GM23338 (cell line): ENCODE measurements around the gene MBOAT7. TPM values are rescaled to one million over a fixed set of nuclear protein-coding genes. Genes with fewer than 3 reads are reported as not detected.

Experiments used
- ETS1 ChIP-seq: IDR thresholded peaks from 2 replicates; pipeline ENCODE4 v1.6.1; 2016; ENCODE audit warnings: antibody characterized with exemption
- EZH2phosphoT487 ChIP-seq: fragments of 200-600 bp; sonication (generic); IDR thresholded peaks from one replicate; pipeline ENCODE4 v1.8.1; 2018; ENCODE audit warnings: antibody characterized with exemption; ENCODE audit not compliant: unreplicated experiment
- POLR2AphosphoS5 ChIP-seq: IDR thresholded peaks from 2 replicates; pipeline ENCODE4 v1.6.1; 2016; ENCODE audit warnings: antibody characterized with exemption, low read depth
- STAT1 ChIP-seq: IDR thresholded peaks from one replicate; pipeline ENCODE4 v1.6.1; 2016; ENCODE audit warnings: antibody characterized with exemption; ENCODE audit not compliant: unreplicated experiment
- ZNF114 ChIP-seq: fragments of 250-450 bp; sonication (Bioruptor Pico); IDR thresholded peaks from 2 replicates; pipeline ENCODE4 v1.5.0; 2020; ENCODE audit warnings: mild to moderate bottlenecking, moderate library complexity
- ZNF331 ChIP-seq: fragments of 250-450 bp; sonication (Bioruptor Pico); IDR thresholded peaks from 2 replicates; pipeline ENCODE4 v1.5.0; 2020; ENCODE audit warnings: low read depth, mild to moderate bottlenecking, moderate library complexity
- ZNF462 ChIP-seq: fragments of 250-450 bp; sonication (Bioruptor Pico); IDR thresholded peaks from 2 replicates; pipeline ENCODE4 v1.5.0; 2020; ENCODE audit warnings: mild to moderate bottlenecking, moderate library complexity
- polyA plus RNA-seq: library from polyadenylated mRNA; unstranded; fragments of >200 nt; fragmentation: Nextera tagmentation; extraction: Ambion mirVana; gene quantifications from 2 replicates; pipeline ENCODE4 v1.2.1, GENCODE V29; 2016
- total RNA-seq: library from RNA; depleted of rRNA; stranded (reverse); fragments of >200 nt; shearing (Covaris generic); gene quantifications from 2 replicates; pipeline ENCODE4 v1.2.3, GENCODE V29; 2014
- TF ChIP-seq, protein P1 (sequence below), 2 experiments: fragments of 200-600 bp in 1 of 2; sonication (generic) in 1 of 2; conservative IDR thresholded peaks; 2 replicates each; pipeline versions ENCODE4 v1.5.1 to v1.6.1; 2016 to 2017; ENCODE audit warnings: antibody characterized with exemption in 2 of 2, low read depth in 2 of 2, mild to moderate bottlenecking in 2 of 2, moderate library complexity in 1 of 2

Gene MBOAT7
- total and polyA plus RNA-seq, 2 experiments from 2014 or later, result 77.8 to 184 TPM

DNA sequence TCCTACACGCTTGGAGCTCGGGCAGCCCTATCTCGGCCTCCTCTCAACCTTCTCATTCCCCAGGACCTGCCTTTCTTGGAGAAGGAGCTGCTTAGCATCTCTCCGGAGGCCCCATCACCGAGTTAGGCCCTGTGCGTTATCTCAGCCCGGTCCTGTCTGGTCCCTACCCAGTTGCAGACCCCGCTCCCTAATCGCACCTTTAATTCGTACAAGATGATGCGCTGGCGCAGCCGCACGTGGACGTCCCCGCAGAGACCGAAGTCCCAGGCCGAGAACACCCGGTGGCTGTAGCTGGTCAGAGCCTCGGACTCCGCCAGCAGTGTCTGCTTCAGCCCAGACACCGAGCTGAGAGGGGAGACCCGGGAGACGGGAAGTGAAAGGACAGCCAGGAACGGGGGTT lies 24.2 kb downstream of the MBOAT7 start (continued):
- TF ChIP-seq ZNF462 (CRISPR knock-in tag) (no peak), ZNF114 (CRISPR knock-in tag) (no peak), STAT1 (no peak), ZNF331 (CRISPR knock-in tag) (no peak), POLR2AphosphoS5 (no peak), EZH2phosphoT487 (no peak), ETS1 (no peak)
- TF ChIP-seq, protein P1, sequence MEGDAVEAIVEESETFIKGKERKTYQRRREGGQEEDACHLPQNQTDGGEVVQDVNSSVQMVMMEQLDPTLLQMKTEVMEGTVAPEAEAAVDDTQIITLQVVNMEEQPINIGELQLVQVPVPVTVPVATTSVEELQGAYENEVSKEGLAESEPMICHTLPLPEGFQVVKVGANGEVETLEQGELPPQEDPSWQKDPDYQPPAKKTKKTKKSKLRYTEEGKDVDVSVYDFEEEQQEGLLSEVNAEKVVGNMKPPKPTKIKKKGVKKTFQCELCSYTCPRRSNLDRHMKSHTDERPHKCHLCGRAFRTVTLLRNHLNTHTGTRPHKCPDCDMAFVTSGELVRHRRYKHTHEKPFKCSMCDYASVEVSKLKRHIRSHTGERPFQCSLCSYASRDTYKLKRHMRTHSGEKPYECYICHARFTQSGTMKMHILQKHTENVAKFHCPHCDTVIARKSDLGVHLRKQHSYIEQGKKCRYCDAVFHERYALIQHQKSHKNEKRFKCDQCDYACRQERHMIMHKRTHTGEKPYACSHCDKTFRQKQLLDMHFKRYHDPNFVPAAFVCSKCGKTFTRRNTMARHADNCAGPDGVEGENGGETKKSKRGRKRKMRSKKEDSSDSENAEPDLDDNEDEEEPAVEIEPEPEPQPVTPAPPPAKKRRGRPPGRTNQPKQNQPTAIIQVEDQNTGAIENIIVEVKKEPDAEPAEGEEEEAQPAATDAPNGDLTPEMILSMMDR (conservative IDR thresholded peaks at IDR 0.05; ENCODE audit: low read depth in 2 of 2), result no peak
